GM21737 (cell line): ENCODE data around the gene RNF182.
"Not testable (repeated sequence)": the region's sequence is repeated elsewhere in the genome, so short reads cannot be mapped to it uniquely, and the experiment has no call there.

Source experiments
- ATAC-seq: cut with Tn5 transposase; IDR thresholded peaks from one replicate; pipeline ENCODE4 v1.9.1; 2021; ENCODE audit warnings: mild to moderate bottlenecking, moderate library complexity; ENCODE audit not compliant: unreplicated experiment

RNF182 gene

GRCh38 chr6:13916230-13916944, 8.4 kb upstream of the RNF182 start:
- ATAC-seq = no peak

GRCh38 chr6:13917141-13917540, 7.6 kb upstream of the RNF182 start:
- no peak for ATAC-seq

GRCh38 chr6:13918686-13919250, 6.0 kb upstream of the RNF182 start:
- ATAC-seq = no peak

- no peak for ATAC-seq
Measured at GRCh38 chr6:13919861-13920260, 4.9 kb upstream of the RNF182 start.

- no peak for ATAC-seq
Measured at GRCh38 chr6:13920552-13920951, 4.2 kb upstream of the RNF182 start.

GRCh38 chr6:13922750-13923149, 2.0 kb upstream of the RNF182 start:
- no peak for ATAC-seq

- ATAC-seq = no peak
Measured at GRCh38 chr6:13923527-13924145, 1.1 kb upstream of the RNF182 start.

GRCh38 chr6:13924146-13924948, 405 bp upstream of the RNF182 start:
- ATAC-seq = no peak

GRCh38 chr6:13926378-13926777, 1.6 kb downstream of the RNF182 start:
- ATAC-seq = no peak

GRCh38 chr6:13927203-13927602, 2.5 kb downstream of the RNF182 start:
- no peak for ATAC-seq

GRCh38 chr6:13929196-13929595, 4.4 kb downstream of the RNF182 start:
- no peak for ATAC-seq

- no peak for ATAC-seq
Measured at GRCh38 chr6:13931797-13932402, 7.1 kb downstream of the RNF182 start.

GRCh38 chr6:13932785-13933184, 8.0 kb downstream of the RNF182 start:
- ATAC-seq = no peak

GRCh38 chr6:13934721-13935120, 10.0 kb downstream of the RNF182 start:
- ATAC-seq = no peak

GRCh38 chr6:13935190-13935880, 10.6 kb downstream of the RNF182 start:
- ATAC-seq = no peak

- not testable (repeated sequence) for ATAC-seq
Measured at GRCh38 chr6:13935881-13936261, 11.1 kb downstream of the RNF182 start.

- no peak for ATAC-seq
Measured at GRCh38 chr6:13941902-13942301, 17.1 kb downstream of the RNF182 start.

GRCh38 chr6:13943943-13944342, 19.2 kb downstream of the RNF182 start:
- no peak for ATAC-seq

- no peak for ATAC-seq
Measured at GRCh38 chr6:13946506-13946905, 21.8 kb downstream of the RNF182 start.

GRCh38 chr6:13947611-13948178, 22.9 kb downstream of the RNF182 start:
- ATAC-seq = no peak
